ENCODE measurements around the gene ARID2. TPM values are rescaled to one million over a fixed set of nuclear protein-coding genes. Genes with fewer than 3 reads are reported as not detected.

The ARID2 gene
- total and polyA plus RNA-seq, 10 of the 15 experiments (the other 5 are each of a cell fraction or from before 2014, with no cell fraction given) = 9.2 to 29.8 (median 20.3) TPM

- peak; percentile 77 for TF ChIP-seq PML (IDR thresholded peaks at IDR 0.05; ENCODE audit: low read length)
- TF ChIP-seq PKNOX1 (IDR thresholded peaks at IDR 0.05) = peak; percentile 68
- no peak for TF ChIP-seq USF1 (IDR thresholded peaks at IDR 0.05; ENCODE audit: borderline replicate concordance, extremely low read length, insufficient read depth, low read depth, low read length)
- TF ChIP-seq ZNF622 (IDR thresholded peaks at IDR 0.05) = no peak
- TF ChIP-seq SMAD5 (IDR thresholded peaks at IDR 0.05; ENCODE audit: low read depth) = peak; percentile 69
- peak; percentile 22; the same call in 1 of the 2 replicates for TF ChIP-seq SMC3 (IDR thresholded peaks at IDR 0.05; ENCODE audit: borderline replicate concordance, low read length)
- peak; percentile 47; the same call in 1 of the 2 replicates for TF ChIP-seq IRF4 (IDR thresholded peaks at IDR 0.05; ENCODE audit: low read depth, low read length)
- no peak; the same call in 1 of the 2 replicates for TF ChIP-seq RCOR1 (conservative IDR thresholded peaks at IDR 0.05; ENCODE audit: low read depth, low read length)
- peak; percentile 92; the same call in 1 of the 2 replicates for TF ChIP-seq CBX5 (IDR thresholded peaks at IDR 0.05; ENCODE audit: low read depth)
- no peak for TF ChIP-seq IRF5 (IDR thresholded peaks at IDR 0.05; ENCODE audit: borderline replicate concordance)
- no peak for TF ChIP-seq ATF3 (IDR thresholded peaks at IDR 0.05; ENCODE audit: borderline replicate concordance, extremely low read depth, low read depth, low read length)
- TF ChIP-seq FOS (IDR thresholded peaks at IDR 0.05; ENCODE audit: borderline replicate concordance, extremely low read depth, insufficient read length) = no peak
- no peak for TF ChIP-seq RFX5 (IDR thresholded peaks at IDR 0.05; ENCODE audit: low read depth, low read length)
- TF ChIP-seq HSF1 (IDR thresholded peaks at IDR 0.05; ENCODE audit: low read depth, low read length) = peak; percentile 66; the same call in 1 of the 2 replicates
- TF ChIP-seq PAX8 (IDR thresholded peaks at IDR 0.05) = peak; percentile 74; the same call in 1 of the 2 replicates
- peak; percentile 80 for TF ChIP-seq POU2F2 (IDR thresholded peaks at IDR 0.05; ENCODE audit: borderline replicate concordance, low read depth, low read length)
- peak; percentile 89 for TF ChIP-seq CREB1 (IDR thresholded peaks at IDR 0.05; ENCODE audit: low read depth)
- peak; percentile 82; the same call in 1 of the 2 replicates for TF ChIP-seq ASH2L (IDR thresholded peaks at IDR 0.05; ENCODE audit: borderline replicate concordance, low read depth)
- peak; percentile 51 for TF ChIP-seq BCL11A (IDR thresholded peaks at IDR 0.05; ENCODE audit: low read depth, low read length)
- TF ChIP-seq CHD2 (IDR thresholded peaks at IDR 0.05; ENCODE audit: borderline replicate concordance, low read depth, low read length) = peak; percentile 94
- peak; percentile 82 for TF ChIP-seq NR2F1 (conservative IDR thresholded peaks at IDR 0.05)
- no peak for TF ChIP-seq FOXK2 (IDR thresholded peaks at IDR 0.05)
- no peak for TF ChIP-seq SREBF2 (IDR thresholded peaks at IDR 0.05; ENCODE audit: low read length)
- TF ChIP-seq EZH2 (IDR thresholded peaks at IDR 0.05; ENCODE audit: borderline replicate concordance, control insufficient read depth, low read depth, low read length) = no peak
- TF ChIP-seq NFYA (IDR thresholded peaks at IDR 0.05; ENCODE audit: borderline replicate concordance, low read depth, low read length) = no peak
- TF ChIP-seq SRF (IDR thresholded peaks at IDR 0.05; ENCODE audit: low read depth in 2 of 2, low read length in 2 of 2) = no peak
These were observed 2.1 kb upstream of the ARID2 start (continued) for GRCh38 chr12:45727301-45727979.
